Breast epithelium (tissue), 4 donors: ENCODE measurements around the gene FLACC1. TPM values are rescaled to one million over a fixed set of nuclear protein-coding genes. Genes with fewer than 3 reads are reported as not detected.

Source experiments
- DNase-seq, 2 donors: peaks; one replicate each; pipeline ENCODE4 v3.0.0-alpha.2; 2019; ENCODE audit warnings: low spot score in 2 of 2
- H3K27ac ChIP-seq, 2 donors: fragments of 200-600 bp; sonication (generic) in 1 of 2; one replicate each; pipeline ENCODE4 v1.5.1; 2016 to 2019; ENCODE audit warnings: mild to moderate bottlenecking in 1 of 2
- H3K27me3 ChIP-seq, 2 donors: fragments of 200-600 bp; sonication (generic) in 1 of 2; one replicate each; pipeline versions ENCODE4 v1.5.1 to v1.6.0; 2017 to 2019; ENCODE audit warnings: control low read depth in 1 of 2, mild to moderate bottlenecking in 1 of 2
- H3K36me3 ChIP-seq: fragments of 200-600 bp; one replicate; pipeline ENCODE4 v1.5.1; 2019
- H3K4me1 ChIP-seq, 2 donors: fragments of 200-600 bp; sonication (generic); one replicate each; pipeline ENCODE4 v1.5.1; 2016 to 2019; ENCODE audit warnings: control low read depth in 1 of 2
- H3K4me3 ChIP-seq, 3 donors: fragments of 200-600 bp; sonication (generic); 1 replicate in 2 of 3; 2 replicates in 1 of 3; pipeline ENCODE4 v1.5.1; 2016 to 2019; ENCODE audit warnings: mild to moderate bottlenecking in 3 of 3, moderate library complexity in 2 of 3
- H3K9me3 ChIP-seq, 2 donors: fragments of 200-600 bp; sonication (generic) in 1 of 2; one replicate each; pipeline ENCODE4 v1.5.1; 2016 to 2019; ENCODE audit warnings: control low read depth in 1 of 2
- CTCF ChIP-seq, 3 donors: fragments of 450-650 bp; IDR thresholded peaks; one replicate each; pipeline ENCODE4 v1.5.1; 2016 to 2017; ENCODE audit warnings: antibody characterized with exemption in 3 of 3, mild to moderate bottlenecking in 3 of 3, moderate library complexity in 3 of 3
- POLR2A ChIP-seq: fragments of 450-650 bp; IDR thresholded peaks from one replicate; pipeline ENCODE4 v1.6.1; 2016; ENCODE audit warnings: antibody characterized with exemption, mild to moderate bottlenecking, moderate library complexity
- POLR2AphosphoS5 ChIP-seq, 3 donors: sonication (generic); formaldehyde crosslinking; IDR thresholded peaks; one replicate each; pipeline ENCODE4 v1.6.1; 2017; ENCODE audit warnings: antibody characterized with exemption in 3 of 3
- intact Hi-C: fragments of 100-400 bp; cut with DNase I; formaldehyde crosslinking; loops from one replicate; pipeline ENCODE4 v1.15.1; 2023; ENCODE audit warnings: low total_unique reads
- total RNA-seq, 3 donors: library from RNA; depleted of rRNA; stranded (reverse); fragments of >200 nt; gene quantifications; one replicate each; pipeline ENCODE4 v1.1.0, GENCODE V29; 2016

FLACC1 gene
- total RNA-seq, 3 donors from 2014 or later = 1.2 to 2.9 (median 1.6) TPM

GRCh38 chr2:201363857-201364560 lies 6.9 kb upstream of the FLACC1 start:
- Histone ChIP-seq H3K9me3 (peaks cover 10 to 15% of the 10 kb centered on the region in 2 donors), H3K4me3 (no peak overlapping the region), H3K4me1 (no peaks in the 10 kb centered on the region), H3K27ac (no peak overlapping the region), H3K36me3 (no peaks in the 10 kb centered on the region), H3K27me3 (no peaks in the 10 kb centered on the region)
- TF ChIP-seq POLR2A = no peak
- peak; percentile 45 to 76 (median 63) for TF ChIP-seq CTCF (IDR thresholded peaks at IDR 0.05)
- DNase-seq = no peak
- intact Hi-C loops = no loop called here

- DNase-seq = no peak
- no peak overlapping the region for H3K4me3 ChIP-seq
- intact Hi-C loops = no loop called here
- no peaks in the 10 kb centered on the region for H3K4me1 ChIP-seq
- peaks cover 0 to 6% of the 10 kb centered on the region in 2 donors for H3K9me3 ChIP-seq
- H3K27ac ChIP-seq = no peak overlapping the region
- TF ChIP-seq POLR2A (no peak), POLR2AphosphoS5 (IDR thresholded peaks at IDR 0.05) (no peak), CTCF (IDR thresholded peaks at IDR 0.05) (no peak)
- H3K36me3 ChIP-seq = no peaks in the 10 kb centered on the region
- no peaks in the 10 kb centered on the region for H3K27me3 ChIP-seq
Measured at GRCh38 chr2:201362396-201362795, 5.3 kb upstream of the FLACC1 start.

- Histone ChIP-seq H3K4me3 (no peak overlapping the region), H3K9me3 (no peaks in the 10 kb centered on the region), H3K27me3 (no peaks in the 10 kb centered on the region), H3K4me1 (no peaks in the 10 kb centered on the region), H3K36me3 (no peaks in the 10 kb centered on the region), H3K27ac (no peak overlapping the region)
- no peak for DNase-seq
- no peak for TF ChIP-seq POLR2A
- TF ChIP-seq CTCF (IDR thresholded peaks at IDR 0.05) = no peak
- no peak for TF ChIP-seq POLR2AphosphoS5 (IDR thresholded peaks at IDR 0.05)
- intact Hi-C loops = no loop called here
Measured at GRCh38 chr2:201361078-201361733, 4.1 kb upstream of the FLACC1 start.

GRCh38 chr2:201360256-201360655 lies 3.1 kb upstream of the FLACC1 start:
- Histone ChIP-seq H3K4me1 (no peaks in the 10 kb centered on the region), H3K27ac (no peak overlapping the region), H3K9me3 (no peaks in the 10 kb centered on the region), H3K27me3 (no peaks in the 10 kb centered on the region), H3K36me3 (no peaks in the 10 kb centered on the region), H3K4me3 (no peak overlapping the region)
- TF ChIP-seq CTCF (IDR thresholded peaks at IDR 0.05) (no peak), POLR2A (no peak), POLR2AphosphoS5 (IDR thresholded peaks at IDR 0.05) (no peak)
- intact Hi-C loops = no loop called here
- no peak for DNase-seq

GRCh38 chr2:201358684-201359083 lies 1.5 kb upstream of the FLACC1 start:
- Histone ChIP-seq H3K36me3 (no peaks in the 10 kb centered on the region), H3K9me3 (no peaks in the 10 kb centered on the region), H3K27me3 (no peaks in the 10 kb centered on the region), H3K27ac (no peak overlapping the region), H3K4me3 (no peak overlapping the region), H3K4me1 (no peaks in the 10 kb centered on the region)
- intact Hi-C loops = no loop called here
- TF ChIP-seq POLR2AphosphoS5 (IDR thresholded peaks at IDR 0.05) = no peak
- no peak for TF ChIP-seq CTCF (IDR thresholded peaks at IDR 0.05)
- no peak for TF ChIP-seq POLR2A
- DNase-seq = no peak
